OCI-LY1 (cell line): ENCODE results near the gene GSK3A.
A peak's percentile ranks its signal among the peaks of the same experiment; 100 is the strongest.

Experiments
- H2AFZ ChIP-seq: fragments of 200-600 bp; sonication (generic), shearing (Covaris generic); 2 replicates; pipeline ENCODE4 v1.6.0; 2014; ENCODE audit warnings: antibody characterized with exemption, mild to moderate bottlenecking, low read length
- H3F3A ChIP-seq: fragments of 200-600 bp; sonication (generic), shearing (Covaris generic); 2 replicates; pipeline ENCODE4 v1.6.0; 2014; ENCODE audit warnings: mild to moderate bottlenecking, antibody characterized with exemption, low read length, moderate library complexity; ENCODE audit not compliant: insufficient read depth
- H3K27ac ChIP-seq: fragments of 200-600 bp; sonication (generic); 2 replicates; pipeline ENCODE4 v1.5.1; 2014; ENCODE audit warnings: low read length, mixed run types, mild to moderate bottlenecking, low read depth; ENCODE audit not compliant: poor library complexity, severe bottlenecking
- H3K27me3 ChIP-seq: fragments of 200-600 bp; sonication (generic); 2 replicates; pipeline ENCODE4 v1.6.0; 2014; ENCODE audit warnings: antibody characterized with exemption, mild to moderate bottlenecking, low read length, moderate library complexity; ENCODE audit not compliant: insufficient read depth
- H3K36me3 ChIP-seq: fragments of 200-600 bp; sonication (generic); 2 replicates; pipeline ENCODE4 v1.6.1; 2014; ENCODE audit warnings: mild to moderate bottlenecking, antibody characterized with exemption, low read length, moderate library complexity, mixed read lengths; ENCODE audit not compliant: insufficient read depth
- H3K4me1 ChIP-seq: fragments of 200-600 bp; sonication (generic); 2 replicates; pipeline ENCODE4 v1.5.1; 2014; ENCODE audit warnings: mild to moderate bottlenecking, low read length, moderate library complexity; ENCODE audit not compliant: insufficient read depth, severe bottlenecking
- H3K4me2 ChIP-seq: fragments of 200-600 bp; sonication (generic), shearing (Covaris generic); 2 replicates; pipeline ENCODE4 v1.6.1; 2014; ENCODE audit warnings: low read length
- H3K4me3 ChIP-seq: fragments of 200-600 bp; sonication (generic); 2 replicates; pipeline ENCODE4 v1.5.1; 2014; ENCODE audit warnings: low read length, low read depth, mild to moderate bottlenecking, mixed read lengths; ENCODE audit not compliant: poor library complexity, severe bottlenecking
- H3K79me2 ChIP-seq: fragments of 200-600 bp; shearing (Covaris generic); 2 replicates; pipeline ENCODE4 v1.6.1; 2016; ENCODE audit warnings: mixed run types, low read length, mixed read lengths; ENCODE audit not compliant: insufficient read depth
- H3K9ac ChIP-seq: fragments of 200-600 bp; sonication (generic), shearing (Covaris generic); 2 replicates; pipeline ENCODE4 v1.6.1; 2014; ENCODE audit warnings: mild to moderate bottlenecking, low read length, mixed read lengths
- H3K9me2 ChIP-seq: fragments of 200-600 bp; sonication (generic), shearing (Covaris generic); 2 replicates; pipeline ENCODE4 v1.6.1; 2014; ENCODE audit warnings: low read depth, mild to moderate bottlenecking, low read length, mixed read lengths
- H3K9me3 ChIP-seq: fragments of 200-600 bp; shearing (Covaris generic); 2 replicates; pipeline ENCODE4 v1.6.1; 2014; ENCODE audit warnings: low read length, mixed read lengths
- H4K20me1 ChIP-seq: fragments of 200-600 bp; sonication (generic), shearing (Covaris generic); 2 replicates; pipeline ENCODE4 v1.6.0; 2016; ENCODE audit warnings: mild to moderate bottlenecking, low read length; ENCODE audit not compliant: insufficient read depth
- CTCF ChIP-seq: fragments of 200-600 bp; sonication (generic), shearing (Covaris generic); IDR thresholded peaks from 2 replicates; pipeline ENCODE4 v1.5.1; 2017; ENCODE audit warnings: mild to moderate bottlenecking, antibody characterized with exemption, low read length, moderate library complexity, mixed read lengths
- EZH2 ChIP-seq: fragments of 200-600 bp; sonication (generic), shearing (Covaris generic); IDR thresholded peaks from 2 replicates; pipeline ENCODE4 v1.8.0; 2017; ENCODE audit warnings: borderline replicate concordance, mixed run types, mild to moderate bottlenecking, antibody characterized with exemption, low read length, moderate library complexity, mixed read lengths

The GSK3A gene

DNA sequence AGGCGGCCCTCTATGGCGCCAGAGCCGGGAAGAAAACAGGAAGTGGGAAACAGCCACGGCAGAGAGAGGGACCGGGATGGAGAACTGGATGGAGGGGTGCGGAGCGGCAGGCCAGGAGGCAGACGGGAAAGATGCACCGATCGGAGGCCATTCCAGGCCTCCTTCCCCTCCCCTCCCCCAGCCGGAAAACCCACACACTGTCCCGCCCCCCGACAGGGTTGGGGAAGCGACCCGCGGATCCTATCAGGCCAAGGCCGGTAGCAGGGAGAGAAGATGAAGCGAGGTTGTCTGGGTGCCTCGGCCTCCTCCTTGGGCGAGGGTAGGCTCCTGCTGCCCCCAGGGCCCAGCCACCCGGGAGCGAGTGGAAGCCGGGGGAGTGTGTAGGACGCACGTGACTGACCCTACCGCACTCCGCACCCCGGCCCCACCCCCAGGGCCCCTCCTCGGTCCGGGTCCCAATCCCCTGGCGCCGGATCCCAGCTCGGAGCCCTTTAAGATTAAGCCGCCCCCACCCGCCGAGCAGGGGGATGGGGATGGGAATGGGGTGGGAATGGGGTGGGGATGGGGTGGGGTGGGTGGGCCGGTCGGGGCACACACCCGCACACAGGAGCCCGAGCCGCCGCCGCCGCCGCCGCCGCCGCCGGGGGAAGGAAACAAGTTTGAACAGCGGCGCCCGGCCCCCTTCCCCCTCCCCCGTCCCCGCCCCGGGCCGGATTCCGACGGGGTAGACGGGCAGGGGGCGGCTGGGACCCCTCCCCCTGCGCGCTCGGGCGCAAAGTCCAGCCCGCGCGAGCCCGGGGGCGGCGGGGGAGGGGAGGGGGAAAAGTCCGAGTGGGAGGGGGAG is 11.1 kb upstream of the GSK3A start:
- Histone ChIP-seq H3K9ac (peak overlapping the region; percentile 96), H4K20me1 (no peaks in the 10 kb centered on the region), H3K27me3 (0 out of 2 replicates have a peak, but pooled peaks cover 5% of the 10 kb centered on the region), H3K4me1 (peaks cover 40% of the 10 kb centered on the region), H3K4me2 (peak overlapping the region; percentile 79), H3K4me3 (peak overlapping the region; percentile 97), H3K36me3 (peaks cover 18% of the 10 kb centered on the region; the same call in 1 of the 2 replicates), H2AFZ (no peak overlapping the region), H3F3A (0 out of 2 replicates have a peak, but pooled peaks cover 6% of the 10 kb centered on the region), H3K9me3 (no peaks in the 10 kb centered on the region), H3K27ac (peak overlapping the region; percentile 84), H3K79me2 (0 out of 2 replicates have a peak, but pooled peaks cover 8% of the 10 kb centered on the region), H3K9me2 (no peaks in the 10 kb centered on the region)
- no peak for TF ChIP-seq EZH2
- TF ChIP-seq CTCF, result no peak

DNA sequence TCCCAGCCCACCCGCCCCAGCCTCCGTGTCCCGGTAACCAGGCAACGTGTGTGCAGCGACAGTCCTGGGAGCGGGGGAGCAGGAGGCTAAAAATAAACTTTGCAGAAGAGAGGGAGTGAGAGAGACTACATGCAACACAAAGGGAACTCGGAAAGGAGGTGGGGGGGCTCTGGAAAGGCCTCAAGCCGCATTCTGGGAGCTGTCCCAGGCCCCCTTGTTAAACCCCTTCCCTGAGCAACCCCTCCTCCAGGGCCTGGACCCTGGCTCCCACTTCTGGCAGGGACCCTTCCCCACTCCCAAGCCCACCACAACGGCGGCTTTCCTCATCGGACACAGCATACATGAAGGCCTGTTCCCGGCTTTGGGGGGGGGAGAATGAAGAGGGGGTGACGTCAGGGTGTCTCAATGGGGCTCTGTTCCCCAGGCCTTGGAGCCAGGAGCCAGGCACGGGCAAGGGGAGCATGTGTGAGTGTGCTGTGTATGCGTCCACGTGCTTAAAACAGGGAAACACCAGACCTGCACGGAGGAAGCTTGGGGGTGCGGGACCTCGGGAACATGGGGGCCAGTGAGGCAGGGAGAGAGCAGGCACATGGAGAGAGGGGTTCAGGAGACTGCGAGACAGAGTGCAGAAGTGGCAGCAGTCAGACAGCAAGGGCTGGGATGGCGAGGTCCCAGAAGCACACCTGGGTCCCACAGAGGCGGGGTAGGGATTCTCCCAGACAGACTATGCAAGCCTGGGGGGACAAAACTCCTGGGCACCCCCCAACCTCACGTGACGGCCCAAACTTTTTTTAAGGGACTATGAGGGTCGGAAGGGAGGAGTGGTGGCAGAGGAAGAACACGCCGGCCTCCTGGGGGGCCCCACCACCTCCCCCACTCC is 10.2 kb upstream of the GSK3A start:
- 0 out of 2 replicates have a peak, but pooled peaks cover 6% of the 10 kb centered on the region for H3F3A ChIP-seq
- H4K20me1 ChIP-seq, result no peaks in the 10 kb centered on the region
- no peaks in the 10 kb centered on the region for H3K9me3 ChIP-seq
- H3K9ac ChIP-seq, result peak overlapping the region; percentile 73
- H2AFZ ChIP-seq, result no peak overlapping the region
- peak overlapping the region; percentile 73 for H3K27ac ChIP-seq
- H3K9me2 ChIP-seq, result no peaks in the 10 kb centered on the region
- no peak for TF ChIP-seq CTCF
- TF ChIP-seq EZH2, result no peak
- peaks cover 40% of the 10 kb centered on the region for H3K4me1 ChIP-seq
- 0 out of 2 replicates have a peak, but pooled peaks cover 5% of the 10 kb centered on the region for H3K27me3 ChIP-seq
- peaks cover 18% of the 10 kb centered on the region; the same call in 1 of the 2 replicates for H3K36me3 ChIP-seq
- peak overlapping the region; percentile 79 for H3K4me2 ChIP-seq
- H3K79me2 ChIP-seq, result 0 out of 2 replicates have a peak, but pooled peaks cover 8% of the 10 kb centered on the region
- peak overlapping the region; percentile 97 for H3K4me3 ChIP-seq

DNA sequence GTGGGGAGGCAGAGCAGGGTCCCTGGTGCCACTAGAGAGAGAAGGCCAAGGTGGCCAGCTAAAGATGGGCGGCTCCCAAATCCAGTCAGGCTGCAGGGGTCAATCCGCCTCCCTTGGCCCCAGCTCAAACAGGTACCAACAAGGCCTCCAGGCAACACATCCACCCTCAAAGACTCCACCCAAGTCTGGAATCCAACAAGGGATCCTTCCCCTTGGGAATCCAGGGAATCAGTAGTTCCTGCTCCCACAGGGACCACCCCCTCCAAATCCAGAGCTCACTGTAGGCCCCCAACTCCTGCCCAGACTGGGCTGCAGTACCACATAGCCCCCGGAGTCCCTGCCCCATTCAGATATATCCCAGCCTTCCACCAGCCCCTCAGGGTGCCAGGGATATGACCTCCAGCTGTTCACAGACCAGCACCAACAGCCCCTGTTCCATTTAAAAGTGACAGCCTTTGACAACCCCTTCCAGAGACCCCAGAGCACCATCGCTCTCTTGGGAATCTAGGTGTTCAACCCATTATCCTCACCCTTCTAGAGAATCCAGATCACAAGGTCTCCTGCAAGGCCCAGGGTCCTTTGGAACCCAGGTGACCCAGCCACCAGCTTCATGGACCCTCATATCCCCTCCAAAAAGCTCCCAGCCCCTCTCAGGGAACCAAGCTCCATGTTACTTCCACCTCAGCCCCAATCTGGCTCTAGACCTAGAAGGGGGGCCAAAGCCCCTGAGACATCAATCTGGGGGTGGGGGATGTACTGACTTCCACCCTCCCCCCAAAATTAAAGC is 9.4 kb upstream of the GSK3A start:
- H3K27ac ChIP-seq, result peak overlapping the region; percentile 10
- 0 out of 2 replicates have a peak, but pooled peaks cover 5% of the 10 kb centered on the region for H3K27me3 ChIP-seq
- 0 out of 2 replicates have a peak, but pooled peaks cover 5% of the 10 kb centered on the region for H3F3A ChIP-seq
- no peak overlapping the region for H3K4me3 ChIP-seq
- no peak for TF ChIP-seq CTCF
- TF ChIP-seq EZH2, result no peak
- H3K36me3 ChIP-seq, result peaks cover 18% of the 10 kb centered on the region; the same call in 1 of the 2 replicates
- H2AFZ ChIP-seq, result no peak overlapping the region
- H3K4me2 ChIP-seq, result peak overlapping the region; percentile 15; the same call in 1 of the 2 replicates
- 0 out of 2 replicates have a peak, but pooled peaks cover 8% of the 10 kb centered on the region for H3K79me2 ChIP-seq
- peaks cover 33% of the 10 kb centered on the region for H3K4me1 ChIP-seq
- H4K20me1 ChIP-seq, result no peaks in the 10 kb centered on the region
- H3K9ac ChIP-seq, result no peak overlapping the region
- H3K9me3 ChIP-seq, result no peaks in the 10 kb centered on the region
- no peaks in the 10 kb centered on the region for H3K9me2 ChIP-seq
